ENCODE data around the gene RUBCN.

DNA sequence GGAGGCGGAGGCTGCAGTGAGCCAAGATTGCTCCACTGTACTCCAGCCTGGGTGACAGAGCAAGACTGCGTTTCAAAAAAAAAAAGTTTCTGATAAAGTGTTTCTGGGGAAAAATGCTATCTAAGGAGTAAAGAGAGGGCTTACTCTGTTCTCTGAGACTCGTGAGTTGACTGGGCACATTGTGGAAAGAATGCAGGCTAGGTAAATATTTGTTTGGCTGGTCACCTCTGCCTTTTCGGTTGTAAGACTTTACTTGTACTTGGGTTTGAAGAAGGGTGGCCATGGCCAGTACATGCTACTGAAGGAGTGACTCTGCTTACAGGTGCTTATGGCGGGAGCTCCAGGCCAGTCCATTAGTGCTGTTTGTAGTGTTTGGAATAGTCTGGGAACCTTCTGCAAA lies 68.7 kb downstream of the RUBCN start:
- TF ChIP-seq CTCF (IDR thresholded peaks at IDR 0.05) (no peak), POLR2AphosphoS5 (IDR thresholded peaks at IDR 0.05) (no peak), POLR2A (IDR thresholded peaks at IDR 0.05; ENCODE audit: low read depth) (no peak), EP300 (IDR thresholded peaks at IDR 0.05) (no peak)

Measured in esophagus muscularis mucosa (tissue), 4 donors.